ENCODE measurements around the gene ZYG11B. TPM values are rescaled to one million over a fixed set of nuclear protein-coding genes. Genes with fewer than 3 reads are reported as not detected.

ZYG11B gene
- total and polyA plus RNA-seq, 2 donors (not counting 3 experiments of a cell fraction or from before 2014, with no cell fraction given) = 8.2 to 27.2 TPM

DNA sequence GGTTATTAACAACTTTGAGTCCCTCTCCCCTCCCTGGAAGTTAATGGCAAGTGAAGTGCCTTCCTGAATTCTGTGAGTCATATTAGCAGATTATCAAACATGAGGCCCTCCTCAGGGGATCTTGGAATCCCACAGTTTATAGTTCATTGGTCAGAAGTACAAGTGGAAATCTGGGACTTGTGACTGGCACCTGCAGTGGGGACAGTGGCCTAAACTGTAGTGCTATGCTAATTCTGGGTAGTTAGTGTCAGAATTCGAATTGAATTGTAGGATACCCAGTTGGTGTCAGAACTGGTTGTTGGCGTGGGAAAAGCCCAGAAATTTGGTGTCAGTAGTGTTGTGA lies 26.2 kb downstream of the ZYG11B start:
- BruUV-seq (replicated peaks) = no TSS peak
- no peaks in the 10 kb centered on the region for H4K20me1 ChIP-seq (replicated peaks; ENCODE audit: control insufficient read depth, extremely low read depth, insufficient read depth, low read length)
- no peak overlapping the region for H3K4me3 ChIP-seq (replicated peaks in 1 of 3; ENCODE audit: insufficient read depth in 1 of 3, low read depth in 1 of 3, low read length in 3 of 3)
- H3K4me1 ChIP-seq (ENCODE audit: control insufficient read depth, extremely low read depth, insufficient read depth, low read length) = peaks cover 15% of the 10 kb centered on the region
- no peak overlapping the region for H3K9ac ChIP-seq (replicated peaks; ENCODE audit: extremely low read depth, insufficient read depth, low read length)
- H3K9me3 ChIP-seq (replicated peaks; ENCODE audit: control insufficient read depth, insufficient read depth, low read length) = no peaks in the 10 kb centered on the region
- no peaks in the 10 kb centered on the region for H3K27me3 ChIP-seq (ENCODE audit: control insufficient read depth in 2 of 2, insufficient read depth in 2 of 2, low read length in 2 of 2)
- TF ChIP-seq, protein P1, sequence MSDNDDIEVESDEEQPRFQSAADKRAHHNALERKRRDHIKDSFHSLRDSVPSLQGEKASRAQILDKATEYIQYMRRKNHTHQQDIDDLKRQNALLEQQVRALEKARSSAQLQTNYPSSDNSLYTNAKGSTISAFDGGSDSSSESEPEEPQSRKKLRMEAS (IDR thresholded peaks at IDR 0.05; ENCODE audit: insufficient read depth, insufficient read length) = no peak
- TF ChIP-seq GATA2 (IDR thresholded peaks at IDR 0.05; ENCODE audit: insufficient read depth, insufficient read length, low read depth, low read length) = no peak
- TF ChIP-seq POLR2A (IDR thresholded peaks at IDR 0.05; ENCODE audit: low read depth, low read length) = no peak
- TF ChIP-seq EZH2 (IDR thresholded peaks at IDR 0.05; ENCODE audit: borderline replicate concordance, low read depth, low read length, severe bottlenecking) = no peak
- TF ChIP-seq POLR2AphosphoS5 (IDR thresholded peaks at IDR 0.05; ENCODE audit: insufficient read depth, low read depth, low read length) = no peak
- intact Hi-C loops (cut with micrococcal nuclease) = no loop called here
- no peak overlapping the region for H3K4me2 ChIP-seq (ENCODE audit: insufficient read depth, low read length)
- no peak overlapping the region for H3K27ac ChIP-seq (ENCODE audit: insufficient read depth, low read depth, low read length)
- FAIRE-seq (no peak), DNase-seq (ENCODE audit: low read depth, low spot score) (peak; percentile 48)
- dilution Hi-C loops (cut with MboI; ENCODE audit: extremely low pct_ligation_motif_present, low sequenced_read_pairs) = no loop called here
- H3K36me3 ChIP-seq (ENCODE audit: control insufficient read depth in 2 of 2, extremely low read depth in 1 of 2, insufficient read depth in 2 of 2, low read length in 2 of 2) = peaks cover 0 to 2% of the 10 kb centered on the region in 2 experiments
- ChIA-PET POLR2A (no interaction called here), CTCF (no interaction called here)
- H2AFZ ChIP-seq (ENCODE audit: low read depth, low read length) = no peak overlapping the region
- peaks cover 6% of the 10 kb centered on the region for H3K79me2 ChIP-seq (ENCODE audit: control insufficient read depth, insufficient read depth, low read length)
- no peaks in the 10 kb centered on the region for H3K9me1 ChIP-seq (replicated peaks; ENCODE audit: control insufficient read depth, extremely low read depth, insufficient read depth, low read length)

DNA sequence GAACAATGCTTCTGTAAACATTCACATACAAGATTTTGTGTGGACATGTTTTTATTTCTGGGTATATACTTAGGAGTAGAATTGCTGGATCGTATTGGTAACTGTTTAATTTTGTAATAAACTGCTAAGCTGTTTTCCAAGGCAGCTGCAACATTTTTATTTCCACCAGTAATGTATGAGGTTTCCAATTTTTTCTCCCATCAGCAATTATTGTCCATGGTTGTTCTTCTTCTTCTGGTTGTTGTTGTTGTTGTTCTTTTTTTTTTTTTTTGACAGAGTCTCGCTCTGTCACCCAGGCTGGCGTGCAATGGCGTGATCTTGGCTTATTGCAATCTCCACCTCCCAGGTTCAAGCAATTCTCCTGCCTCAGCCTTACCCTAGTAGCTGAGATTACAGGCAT lies 26.9 kb downstream of the ZYG11B start:
- H3K36me3 ChIP-seq (ENCODE audit: control insufficient read depth in 2 of 2, extremely low read depth in 1 of 2, insufficient read depth in 2 of 2, low read length in 2 of 2) = peaks cover 0 to 2% of the 10 kb centered on the region in 2 experiments
- H2AFZ ChIP-seq (ENCODE audit: low read depth, low read length) = no peak overlapping the region
- no TSS peak for BruUV-seq (replicated peaks)
- H3K79me2 ChIP-seq (ENCODE audit: control insufficient read depth, insufficient read depth, low read length) = peaks cover 6% of the 10 kb centered on the region
- H3K27ac ChIP-seq (ENCODE audit: insufficient read depth, low read depth, low read length) = no peak overlapping the region
- H4K20me1 ChIP-seq (replicated peaks; ENCODE audit: control insufficient read depth, extremely low read depth, insufficient read depth, low read length) = no peaks in the 10 kb centered on the region
- no peak overlapping the region for H3K4me3 ChIP-seq (replicated peaks in 1 of 3; ENCODE audit: insufficient read depth in 1 of 3, low read depth in 1 of 3, low read length in 3 of 3)
- DNase-seq (ENCODE audit: low read depth, low spot score) (no peak), FAIRE-seq (no peak)
- ChIA-PET POLR2A (no interaction called here), CTCF (no interaction called here)
- TF ChIP-seq MYC (IDR thresholded peaks at IDR 0.05; ENCODE audit: low read depth, low read length) (no peak), POLR2AphosphoS5 (IDR thresholded peaks at IDR 0.05; ENCODE audit: insufficient read depth, low read depth, low read length) (no peak), JUN (IDR thresholded peaks at IDR 0.05; ENCODE audit: borderline replicate concordance, insufficient read depth, insufficient read length, low read depth) (no peak), EZH2 (IDR thresholded peaks at IDR 0.05; ENCODE audit: borderline replicate concordance, low read depth, low read length, severe bottlenecking) (no peak), FOS (IDR thresholded peaks at IDR 0.05; ENCODE audit: borderline replicate concordance, insufficient read depth, low read length) (no peak), POLR2A (IDR thresholded peaks at IDR 0.05; ENCODE audit: low read depth, low read length) (no peak), GATA2 (IDR thresholded peaks at IDR 0.05; ENCODE audit: insufficient read depth, insufficient read length, low read depth, low read length) (no peak)
- TF ChIP-seq, protein P1 (IDR thresholded peaks at IDR 0.05; ENCODE audit: insufficient read depth, insufficient read length) = no peak
- TF ChIP-seq, protein P2, sequence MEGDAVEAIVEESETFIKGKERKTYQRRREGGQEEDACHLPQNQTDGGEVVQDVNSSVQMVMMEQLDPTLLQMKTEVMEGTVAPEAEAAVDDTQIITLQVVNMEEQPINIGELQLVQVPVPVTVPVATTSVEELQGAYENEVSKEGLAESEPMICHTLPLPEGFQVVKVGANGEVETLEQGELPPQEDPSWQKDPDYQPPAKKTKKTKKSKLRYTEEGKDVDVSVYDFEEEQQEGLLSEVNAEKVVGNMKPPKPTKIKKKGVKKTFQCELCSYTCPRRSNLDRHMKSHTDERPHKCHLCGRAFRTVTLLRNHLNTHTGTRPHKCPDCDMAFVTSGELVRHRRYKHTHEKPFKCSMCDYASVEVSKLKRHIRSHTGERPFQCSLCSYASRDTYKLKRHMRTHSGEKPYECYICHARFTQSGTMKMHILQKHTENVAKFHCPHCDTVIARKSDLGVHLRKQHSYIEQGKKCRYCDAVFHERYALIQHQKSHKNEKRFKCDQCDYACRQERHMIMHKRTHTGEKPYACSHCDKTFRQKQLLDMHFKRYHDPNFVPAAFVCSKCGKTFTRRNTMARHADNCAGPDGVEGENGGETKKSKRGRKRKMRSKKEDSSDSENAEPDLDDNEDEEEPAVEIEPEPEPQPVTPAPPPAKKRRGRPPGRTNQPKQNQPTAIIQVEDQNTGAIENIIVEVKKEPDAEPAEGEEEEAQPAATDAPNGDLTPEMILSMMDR (IDR thresholded peaks at IDR 0.05; ENCODE audit: extremely low read depth in 1 of 2, insufficient read depth in 1 of 2, low read depth in 1 of 2, low read length in 2 of 2) = no peak
- no peak overlapping the region for H3K4me2 ChIP-seq (ENCODE audit: insufficient read depth, low read length)
- H3K9me3 ChIP-seq (replicated peaks; ENCODE audit: control insufficient read depth, insufficient read depth, low read length) = no peaks in the 10 kb centered on the region
- H3K4me1 ChIP-seq (ENCODE audit: control insufficient read depth, extremely low read depth, insufficient read depth, low read length) = peaks cover 15% of the 10 kb centered on the region
- intact Hi-C loops (cut with micrococcal nuclease) = no loop called here
- dilution Hi-C loops (cut with MboI; ENCODE audit: extremely low pct_ligation_motif_present, low sequenced_read_pairs) = no loop called here
- no peaks in the 10 kb centered on the region for H3K9me1 ChIP-seq (replicated peaks; ENCODE audit: control insufficient read depth, extremely low read depth, insufficient read depth, low read length)
- no peak overlapping the region for H3K9ac ChIP-seq (replicated peaks; ENCODE audit: extremely low read depth, insufficient read depth, low read length)
- H3K27me3 ChIP-seq (ENCODE audit: control insufficient read depth in 2 of 2, insufficient read depth in 2 of 2, low read length in 2 of 2) = no peaks in the 10 kb centered on the region
